NOMO-1 treated with DMSO at 0.1 percent for 48 hours (cell line): Measurements from ENCODE around the gene LRPPRC.
A peak's percentile ranks its signal among the peaks of the same experiment; 100 is the strongest.

ENCODE experiments used
- DNase-seq: peaks from one replicate; lab custom pipeline; 2025; ENCODE audit not compliant: unreplicated experiment; lab: John Stamatoyannopoulos, UW

Gene LRPPRC

GRCh38 chr2:43872151-43872550 is 123.6 kb downstream of the LRPPRC start:
- DNase-seq: no peak

GRCh38 chr2:43855292-43855691 is 140.5 kb downstream of the LRPPRC start:
- DNase-seq: no peak

GRCh38 chr2:43854671-43855070 is 141.1 kb downstream of the LRPPRC start:
- DNase-seq: no peak

GRCh38 chr2:43853141-43854081 is 142.4 kb downstream of the LRPPRC start:
- DNase-seq: no peak

GRCh38 chr2:43852196-43852730 is 143.5 kb downstream of the LRPPRC start:
- no peak for DNase-seq

GRCh38 chr2:43851011-43851980 is 144.5 kb downstream of the LRPPRC start:
- DNase-seq: no peak

- peak; percentile 7 for DNase-seq
Observed at GRCh38 chr2:43848214-43848613, 147.6 kb downstream of the LRPPRC start.

- no peak for DNase-seq
Observed at GRCh38 chr2:43846140-43846793, 149.5 kb downstream of the LRPPRC start.

- no peak for DNase-seq
Observed at GRCh38 chr2:43845181-43845580, 150.6 kb downstream of the LRPPRC start.

- DNase-seq: no peak
Observed at GRCh38 chr2:43842866-43843226, 152.9 kb downstream of the LRPPRC start.

GRCh38 chr2:43841949-43842865 is 153.6 kb downstream of the LRPPRC start:
- no peak for DNase-seq

- no peak for DNase-seq
Observed at GRCh38 chr2:43840965-43841364, 154.8 kb downstream of the LRPPRC start.

- no peak for DNase-seq
Observed at GRCh38 chr2:43839776-43840564, 155.8 kb downstream of the LRPPRC start.

- DNase-seq: no peak
Observed at GRCh38 chr2:43838560-43839267, 157.1 kb downstream of the LRPPRC start, which contains the start of the genes ABCG5 and ABCG8. Gene ABCG5, minus strand, starts transcription at chr2:43838839. Its CDS starts 160 bp downstream, at chr2:43838679. Gene ABCG8, plus strand, starts transcription at chr2:43838971. Its CDS starts 83 bp downstream, at chr2:43839054.

GRCh38 chr2:43837831-43838559 is 157.8 kb downstream of the LRPPRC start:
- DNase-seq: no peak

- DNase-seq: no peak
Observed at GRCh38 chr2:43837033-43837432, 158.8 kb downstream of the LRPPRC start.
